NCI-H128 (cell line): ENCODE measurements around the gene RAB8A.
"Not testable (repeated sequence)": the region's sequence is repeated elsewhere in the genome, so short reads cannot be mapped to it uniquely, and the experiment has no call there.

Experiments
- DNase-seq: peaks from one replicate; lab custom pipeline; 2025; ENCODE audit not compliant: unreplicated experiment; lab: John Stamatoyannopoulos, UW

The RAB8A gene

GRCh38 chr19:16111909-16112752 lies 442 bp downstream of the RAB8A start:
- DNase-seq: no peak

DNA sequence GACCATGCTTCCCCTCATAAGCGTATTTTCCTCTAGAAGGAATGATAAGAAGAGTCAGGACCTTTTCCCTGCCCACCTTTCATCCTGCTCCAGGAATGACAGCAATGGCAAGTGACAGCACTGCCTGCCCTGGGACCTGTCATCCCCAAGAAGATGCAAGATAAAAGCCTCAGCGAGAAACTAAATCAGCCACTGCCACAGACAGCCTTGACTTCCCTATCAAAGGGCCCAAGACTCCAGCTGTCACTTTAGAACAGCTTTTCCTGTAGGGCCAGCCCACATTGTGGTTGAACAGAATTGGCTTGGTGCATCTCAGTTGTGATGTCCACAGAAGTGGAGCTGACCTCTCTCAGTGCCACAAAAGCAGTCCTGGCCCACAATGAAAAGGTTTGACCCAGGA lies 1.1 kb downstream of the RAB8A start:
- no peak for DNase-seq

DNA sequence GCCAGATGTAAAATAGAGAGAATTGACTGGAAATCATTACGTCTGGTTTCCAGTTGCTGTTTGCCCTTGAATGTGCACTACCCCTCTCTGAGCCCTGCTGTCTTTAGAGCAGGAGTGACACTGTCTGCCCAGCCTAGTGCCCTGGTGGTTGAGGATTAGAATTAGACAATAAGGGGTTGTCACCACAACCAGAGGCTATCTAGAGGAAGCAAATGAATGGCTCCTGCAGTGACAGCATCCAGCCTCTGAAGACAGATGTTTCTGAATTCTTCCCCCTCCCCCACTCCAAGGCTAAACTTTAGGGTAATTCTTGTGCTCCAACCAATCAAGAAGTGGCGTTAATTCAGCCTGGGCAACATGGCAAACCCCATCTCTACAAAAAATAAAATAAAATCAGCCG lies 2.0 kb downstream of the RAB8A start:
- no peak for DNase-seq

DNA sequence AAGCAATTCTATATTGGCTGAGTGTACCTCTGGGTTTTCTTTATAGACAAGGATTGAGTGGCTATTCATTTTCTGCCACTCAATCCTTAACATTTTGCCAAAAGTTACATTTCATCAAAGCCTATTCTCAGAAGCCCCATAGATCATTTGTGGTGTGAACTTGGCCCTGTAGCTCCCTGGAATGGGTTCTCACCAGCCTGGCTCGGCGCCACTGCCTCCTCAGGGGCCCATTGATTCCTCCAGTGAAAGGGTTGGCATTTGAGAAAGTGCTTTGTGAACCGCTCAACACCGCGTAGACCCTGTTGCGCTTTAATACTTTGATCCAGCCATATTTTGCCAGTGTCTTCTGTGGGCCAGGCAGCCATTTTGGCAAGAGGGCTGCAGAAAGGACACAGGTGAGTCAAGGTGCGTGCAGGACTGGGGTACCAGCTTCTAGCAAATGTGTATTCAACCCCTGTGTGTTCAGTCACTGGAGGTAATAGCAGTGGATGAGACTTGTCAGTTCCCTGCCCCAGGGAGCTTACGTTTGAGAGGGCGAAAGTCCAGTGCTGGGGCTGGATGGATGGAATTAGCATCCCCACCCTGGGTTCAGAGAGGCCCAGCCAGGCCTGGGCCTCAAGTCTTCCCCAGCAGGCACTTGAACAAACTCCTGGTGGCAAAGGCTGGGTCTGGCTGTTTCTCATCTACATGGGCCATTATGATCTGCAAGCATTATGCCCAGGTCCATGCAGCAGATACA lies 3.8 kb downstream of the RAB8A start:
- no peak for DNase-seq

DNA sequence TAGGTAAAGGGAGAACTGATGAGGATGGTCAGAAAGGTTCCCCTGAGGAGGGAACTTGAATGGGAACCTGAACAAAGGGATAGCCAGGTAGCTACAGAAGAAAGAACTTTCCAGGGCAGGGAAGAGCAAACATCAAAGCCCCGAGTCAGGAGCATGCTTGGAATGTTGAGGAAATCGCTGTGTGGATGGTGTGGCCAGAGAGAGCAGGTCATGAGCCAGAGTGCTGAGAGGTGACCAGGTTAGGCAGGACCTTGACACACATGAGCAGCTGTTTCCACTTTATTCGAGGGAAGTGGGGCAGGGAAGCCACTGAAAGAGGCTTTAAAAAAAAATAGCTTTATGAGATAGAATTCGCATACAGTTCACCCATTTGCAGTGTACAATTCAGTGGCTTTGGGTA lies 4.4 kb downstream of the RAB8A start:
- no peak for DNase-seq

- DNase-seq: no peak
Observed at GRCh38 chr19:16117594-16118033, 5.9 kb downstream of the RAB8A start.

DNA sequence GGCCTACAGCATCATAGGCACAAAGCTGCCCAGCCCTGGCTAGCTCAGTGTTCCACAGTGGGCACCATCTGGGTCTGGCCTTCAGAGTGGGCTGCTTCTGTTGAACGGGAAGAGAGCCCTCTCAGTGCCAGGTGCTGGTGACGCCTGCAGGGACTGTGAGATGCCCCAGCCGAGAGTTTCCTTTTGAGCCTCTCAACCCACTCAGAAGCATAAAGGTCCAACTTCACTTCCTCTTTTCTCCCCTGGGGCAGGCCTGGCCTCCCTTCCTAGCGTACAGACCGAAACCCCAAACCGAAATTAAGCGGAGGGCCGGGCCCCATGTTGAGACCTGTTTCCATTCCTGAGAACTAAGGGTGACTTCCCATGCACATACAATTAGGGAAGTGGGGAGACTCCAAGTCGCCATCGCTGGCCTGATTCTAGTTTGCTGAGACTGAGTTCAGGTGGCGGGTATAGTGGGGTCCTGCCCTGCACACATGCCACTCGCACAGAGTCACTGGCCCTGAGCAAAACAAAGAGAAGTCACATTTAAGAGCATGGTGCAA lies 6.9 kb downstream of the RAB8A start:
- DNase-seq: no peak

DNA sequence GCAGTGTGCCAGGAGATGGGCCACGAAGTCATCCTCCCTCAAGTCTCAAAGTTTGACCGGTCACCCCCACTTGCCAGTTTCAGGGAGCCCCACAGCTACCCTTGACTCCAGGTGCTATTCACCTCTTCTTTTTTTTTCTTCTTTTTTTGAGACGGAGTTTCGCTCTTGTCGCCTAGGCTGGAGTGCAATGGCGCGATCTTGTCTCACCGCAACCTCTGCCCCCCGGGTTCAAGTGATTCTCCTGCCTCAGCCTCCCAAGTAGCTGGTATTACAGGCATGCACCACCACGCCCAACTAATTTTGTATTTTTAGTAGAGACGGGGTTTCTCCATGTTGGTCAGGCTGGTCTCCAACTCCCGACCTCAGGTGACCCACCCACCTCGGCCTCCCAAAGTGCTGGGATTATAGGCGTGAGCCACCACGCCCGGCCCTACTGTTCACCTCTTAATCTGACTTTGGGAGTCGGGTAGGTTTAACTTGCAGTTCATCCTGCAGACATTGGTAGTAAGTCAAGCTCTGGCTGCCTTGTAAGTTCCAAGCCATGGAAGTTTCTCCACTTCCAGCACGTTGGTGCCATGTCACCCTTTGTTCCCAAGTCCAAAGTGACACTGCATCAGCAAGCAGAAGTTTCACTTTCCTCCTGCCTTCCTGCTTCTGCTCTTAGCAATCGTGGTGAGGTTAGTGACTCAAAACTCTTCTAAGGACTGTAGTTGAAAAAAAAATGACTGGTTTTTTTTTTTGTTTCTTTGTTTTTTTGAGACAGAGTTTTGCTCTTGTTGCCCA lies 7.6 kb downstream of the RAB8A start:
- not testable (repeated sequence) for DNase-seq

GRCh38 chr19:16121141-16121540 lies 9.5 kb downstream of the RAB8A start:
- DNase-seq: no peak

DNA sequence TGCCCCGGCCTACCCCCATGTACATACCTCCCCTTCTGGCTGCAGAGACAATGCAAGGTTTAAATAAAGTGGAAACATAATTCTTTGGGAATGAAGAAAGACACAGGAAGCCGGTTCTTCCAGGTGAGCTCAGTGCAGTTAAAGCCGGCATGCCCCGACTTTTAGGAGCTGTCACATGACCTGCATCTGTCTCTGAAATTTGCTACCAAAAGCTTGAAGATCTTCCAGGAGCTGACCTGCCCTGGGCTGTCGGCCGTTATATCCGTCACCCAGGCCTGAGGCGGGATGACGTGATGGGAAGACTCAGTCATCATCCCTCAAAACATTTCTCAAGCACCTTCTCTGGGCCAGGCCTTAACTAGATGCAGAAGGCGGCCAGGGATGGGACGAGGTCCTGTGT lies 10.3 kb downstream of the RAB8A start:
- DNase-seq: no peak

- no peak for DNase-seq
Observed at GRCh38 chr19:16124953-16125352, 13.3 kb downstream of the RAB8A start.

- DNase-seq: no peak
Observed at GRCh38 chr19:16125737-16126495, 14.2 kb downstream of the RAB8A start.

GRCh38 chr19:16127080-16127479 lies 15.4 kb downstream of the RAB8A start:
- DNase-seq: no peak

- DNase-seq: no peak
Observed at GRCh38 chr19:16127776-16128371, 16.2 kb downstream of the RAB8A start.

GRCh38 chr19:16131648-16132047 lies 20.0 kb downstream of the RAB8A start:
- no peak for DNase-seq

- DNase-seq: no peak
Observed at GRCh38 chr19:16133818-16134217, 22.1 kb downstream of the RAB8A start.

- DNase-seq: no peak
Observed at GRCh38 chr19:16134510-16134909, 22.8 kb downstream of the RAB8A start.

DNA sequence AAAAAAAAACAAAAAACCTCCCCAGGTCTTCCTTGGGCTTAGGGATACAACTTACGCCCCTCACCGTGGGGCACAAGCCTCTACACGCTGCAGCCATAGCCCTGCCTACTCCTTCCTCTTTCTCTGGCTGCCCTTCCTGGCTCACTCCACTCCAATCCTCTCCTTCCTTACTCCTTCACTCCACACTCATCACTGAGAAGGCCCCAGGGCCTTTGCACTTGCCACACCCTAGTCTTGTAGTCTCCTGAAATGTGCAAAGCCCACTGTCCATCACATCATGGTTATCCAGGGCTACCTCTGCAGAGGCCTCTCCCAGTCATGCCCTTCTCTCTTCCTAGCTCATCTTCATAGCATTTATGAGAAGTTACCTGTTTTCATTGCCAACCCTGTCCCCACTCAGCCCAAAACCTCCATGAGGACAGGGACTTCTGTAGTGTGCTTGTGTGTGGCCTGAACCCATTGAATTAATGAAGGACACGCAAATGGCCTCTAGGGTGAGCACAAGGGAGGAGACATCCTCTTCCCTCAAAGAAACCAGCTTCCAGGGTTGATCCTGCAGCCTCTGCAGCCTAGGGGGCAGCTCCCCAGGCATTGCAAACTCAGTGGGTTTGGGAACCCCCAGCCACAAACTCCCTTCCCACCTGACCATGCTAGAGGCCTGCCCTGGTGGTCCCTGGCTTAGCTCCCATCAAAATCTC lies 23.9 kb downstream of the RAB8A start:
- no peak for DNase-seq

GRCh38 chr19:16136185-16136999 lies 24.7 kb downstream of the RAB8A start:
- DNase-seq: no peak
